C4-2B (cell line): ENCODE data around the gene CDC42SE2.

Source experiments
- CTCF ChIP-seq: fragments of 450-650 bp; conservative IDR thresholded peaks from 2 replicates; pipeline ENCODE4 v1.5.1; 2017; ENCODE audit warnings: mild to moderate bottlenecking
- ZFX ChIP-seq: fragments of 450-650 bp; IDR thresholded peaks from 2 replicates; pipeline ENCODE4 v1.6.1; 2017

- TF ChIP-seq CTCF (no peak), ZFX (no peak)
Measured at GRCh38 chr5:131218392-131218791, 45.5 kb upstream of the CDC42SE2 start.
